Tibial nerve (tissue), 4 donors: ENCODE measurements around the gene WDR18. TPM values are rescaled to one million over a fixed set of nuclear protein-coding genes. Genes with fewer than 3 reads are reported as not detected.
A peak's percentile ranks its signal among the peaks of the same experiment; 100 is the strongest.

Experiments used
- DNase-seq, 2 donors: peaks; one replicate each; pipeline ENCODE4 v3.0.0-alpha.2; 2019; ENCODE audit warnings: low spot score in 2 of 2
- H3K27ac ChIP-seq, 4 donors: fragments of 200-600 bp; sonication (generic) in 3 of 4; one replicate each; pipeline ENCODE4 v1.5.1; 2017 to 2019; ENCODE audit warnings: mild to moderate bottlenecking in 1 of 4
- H3K27me3 ChIP-seq, 2 donors: fragments of 200-600 bp; sonication (generic) in 1 of 2; one replicate each; pipeline versions ENCODE4 v1.5.1 to v1.6.0; 2017 to 2019
- H3K36me3 ChIP-seq, 3 donors: fragments of 200-600 bp; sonication (generic); one replicate each; pipeline ENCODE4 v1.5.1; 2018 to 2019
- H3K4me1 ChIP-seq, 4 donors: fragments of 200-600 bp; sonication (generic) in 3 of 4; one replicate each; pipeline ENCODE4 v1.5.1; 2017 to 2019
- H3K4me3 ChIP-seq, 4 donors: fragments of 200-600 bp; sonication (generic) in 3 of 4; one replicate each; pipeline ENCODE4 v1.5.1; 2017 to 2019; ENCODE audit warnings: mild to moderate bottlenecking in 1 of 4, moderate library complexity in 1 of 4
- H3K9me3 ChIP-seq, 4 donors: fragments of 200-600 bp; sonication (generic) in 3 of 4; one replicate each; pipeline ENCODE4 v1.5.1; 2017 to 2019
- CTCF ChIP-seq, 5 experiments: fragments of 200-600 bp in 3 of 5; fragments of 450-650 bp in 2 of 5; sonication (generic) in 3 of 5; IDR thresholded peaks; one replicate each; pipeline ENCODE4 v1.5.1; 2016 to 2019; ENCODE audit warnings: antibody characterized with exemption in 5 of 5, mild to moderate bottlenecking in 3 of 5, moderate library complexity in 2 of 5
- EP300 ChIP-seq, 2 donors: sonication (generic); formaldehyde crosslinking; IDR thresholded peaks; one replicate each; pipeline ENCODE4 v1.6.1; 2017; ENCODE audit warnings: antibody characterized with exemption in 2 of 2, mild to moderate bottlenecking in 1 of 2
- POLR2A ChIP-seq, 2 donors: fragments of 450-650 bp; IDR thresholded peaks; one replicate each; pipeline ENCODE4 v1.6.1; 2017; ENCODE audit warnings: antibody characterized with exemption in 2 of 2, mild to moderate bottlenecking in 2 of 2, moderate library complexity in 2 of 2
- WGBS, 2 donors: methylation state at CpG; one replicate each; pipeline ENCODE4 v1.1.5; 2018; 5-methylcytosine and 5-hydroxymethylcytosine counted together
- small RNA-seq: library from RNA; depleted of rRNA; stranded (forward); fragments of <200 nt; gene quantifications from one replicate; pipeline ENCODE3, GENCODE V24; 2016
- total RNA-seq, 4 donors: library from RNA; depleted of rRNA; stranded (reverse); fragments of >200 nt; gene quantifications; one replicate each; pipeline ENCODE4 v1.1.0, GENCODE V29; 2016

WDR18 gene
- total RNA-seq, 4 donors from 2014 or later, result 23.3 to 90.6 (median 52.8) TPM

DNA sequence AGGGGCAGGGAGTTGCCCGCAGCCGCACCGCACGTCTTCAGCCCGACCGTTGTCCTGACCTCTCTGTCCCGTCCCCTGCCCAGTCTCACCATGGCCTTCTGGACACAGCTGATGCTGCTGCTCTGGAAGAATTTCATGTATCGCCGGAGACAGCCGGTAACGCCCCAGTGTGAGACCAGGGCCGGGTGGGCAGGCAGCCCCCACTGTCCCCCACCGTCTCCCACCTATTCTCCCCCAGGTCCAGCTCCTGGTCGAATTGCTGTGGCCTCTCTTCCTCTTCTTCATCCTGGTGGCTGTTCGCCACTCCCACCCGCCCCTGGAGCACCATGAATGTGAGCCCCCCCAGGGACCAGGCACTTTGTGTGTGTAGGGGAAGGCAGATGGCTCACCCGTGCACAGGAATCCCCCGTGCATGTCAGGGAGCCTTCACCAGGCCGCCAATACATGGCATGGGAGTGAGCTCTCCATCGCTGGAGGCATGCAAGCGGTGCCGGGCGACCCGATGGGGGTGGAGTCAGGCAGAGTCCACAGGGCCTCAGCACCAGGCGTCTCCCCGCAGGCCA, 57.2 kb downstream of the WDR18 start:
- Histone ChIP-seq H3K9me3 (no peaks in the 10 kb centered on the region), H3K27me3 (peaks cover 0 to 25% of the 10 kb centered on the region in 2 donors), H3K27ac (peak overlapping the region in 2 of 4 donors; percentile 26 to 39), H3K36me3 (peaks cover 0 to 15% (median 0%) of the 10 kb centered on the region in 3 donors), H3K4me1 (peaks cover 0 to 55% (median 25%) of the 10 kb centered on the region in 4 donors), H3K4me3 (peak overlapping the region in 3 of 4 donors; percentile 15 to 59 (median 56))
- WGBS, 2 donors, result 25 to 31% methylated on average over 19 to 25 of the region's 26 CpGs
- TF ChIP-seq EP300 (IDR thresholded peaks at IDR 0.05) (no peak), CTCF (IDR thresholded peaks at IDR 0.05) (no peak), POLR2A (IDR thresholded peaks at IDR 0.05) (no peak)
- DNase-seq, result no peak

GRCh38 chr19:1041835-1042685, 57.9 kb downstream of the WDR18 start:
- Histone ChIP-seq H3K9me3 (no peaks in the 10 kb centered on the region), H3K4me1 (peaks cover 0 to 55% (median 25%) of the 10 kb centered on the region in 4 donors), H3K27ac (peak overlapping the region in 2 of 4 donors; percentile 24 to 26), H3K4me3 (no peak overlapping the region), H3K36me3 (peaks cover 0 to 8% (median 0%) of the 10 kb centered on the region in 3 donors), H3K27me3 (peaks cover 0 to 25% of the 10 kb centered on the region in 2 donors)
- no peak for DNase-seq
- no peak for TF ChIP-seq POLR2A (IDR thresholded peaks at IDR 0.05)
- TF ChIP-seq CTCF (IDR thresholded peaks at IDR 0.05), result no peak
- TF ChIP-seq EP300 (IDR thresholded peaks at IDR 0.05), result no peak
- 45 to 70% methylated on average over 9 to 36 of the region's 43 CpGs for WGBS, 2 donors

DNA sequence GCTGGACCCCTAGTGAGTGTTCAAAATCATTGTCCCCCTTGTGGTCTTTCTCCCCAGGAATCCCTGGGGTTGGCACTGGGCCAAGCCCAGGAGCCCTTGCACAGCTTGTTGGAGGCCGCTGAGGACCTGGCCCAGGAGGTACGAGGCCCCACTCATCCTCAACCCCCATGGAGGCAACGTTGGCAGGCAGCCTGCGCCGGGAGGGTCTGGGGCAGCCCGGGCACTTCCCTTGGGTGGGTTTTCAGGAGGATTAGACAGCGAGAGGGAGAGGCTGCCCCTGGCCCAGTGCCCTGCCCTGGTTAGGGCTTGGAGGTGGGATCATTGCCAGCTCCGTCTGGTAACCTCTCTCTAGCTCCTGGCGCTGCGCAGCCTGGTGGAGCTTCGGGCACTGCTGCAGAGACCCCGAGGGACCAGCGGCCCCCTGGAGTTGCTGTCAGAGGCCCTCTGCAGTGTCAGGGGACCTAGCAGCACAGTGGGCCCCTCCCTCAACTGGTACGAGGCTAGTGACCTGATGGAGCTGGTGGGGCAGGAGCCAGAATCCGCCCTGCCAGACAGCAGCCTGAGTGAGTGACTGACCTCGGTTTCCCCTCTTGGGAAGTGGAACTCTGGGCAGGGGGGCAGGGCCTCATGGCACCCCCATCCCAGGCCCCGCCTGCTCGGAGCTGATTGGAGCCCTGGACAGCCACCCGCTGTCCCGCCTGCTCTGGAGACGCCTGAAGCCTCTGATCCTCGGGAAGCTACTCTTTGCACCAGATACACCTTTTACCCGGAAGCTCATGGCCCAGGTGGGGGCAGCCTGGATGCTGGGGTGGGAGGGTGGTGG, 58.8 kb downstream of the WDR18 start:
- Histone ChIP-seq H3K4me3 (no peak overlapping the region), H3K9me3 (no peaks in the 10 kb centered on the region), H3K36me3 (no peaks in the 10 kb centered on the region), H3K4me1 (peaks cover 0 to 52% (median 25%) of the 10 kb centered on the region in 4 donors), H3K27me3 (peaks cover 0 to 25% of the 10 kb centered on the region in 2 donors), H3K27ac (peak overlapping the region in 1 of 4 donors; percentile 24)
- 43 to 46% methylated on average over 23 of the region's 23 CpGs for WGBS, 2 donors
- no peak for DNase-seq
- TF ChIP-seq CTCF (IDR thresholded peaks at IDR 0.05), result no peak
- TF ChIP-seq POLR2A (IDR thresholded peaks at IDR 0.05), result no peak
- TF ChIP-seq EP300 (IDR thresholded peaks at IDR 0.05), result no peak

Small RNA genes lying within 50 kb of the gene (small RNA-seq; reads per million reads assigned to genes)
- not detected for gene RNU6-2

Other genes with a start within 250 kb of the WDR18 start
- under 1 TPM in 2 of 4 donors, not detected in 2; 0.20 to 0.30 TPM for gene MISP, start 233.2 kb upstream of the WDR18 start, total RNA-seq
- gene PTBP1, start 186.9 kb upstream of the WDR18 start, total RNA-seq, result 100 to 1,000 TPM; 118 to 205 (median 141) TPM
- gene PLPPR3, start 162.4 kb upstream of the WDR18 start, total RNA-seq, result not detected
- under 1 TPM in 1 of 4 donors, not detected in 3; 0.42 TPM for gene AZU1, start 156.5 kb upstream of the WDR18 start, total RNA-seq
- gene PRTN3, start 143.3 kb upstream of the WDR18 start, total RNA-seq, result not detected
- gene ELANE, start 132.0 kb upstream of the WDR18 start, total RNA-seq, result 10 to 100 TPM in 1 of 4 donors, 1 to 10 TPM in 2, under 1 TPM in 1; 0.66 to 12.6 (median 4.2) TPM
- gene CFD, start 124.7 kb upstream of the WDR18 start, total RNA-seq, result 1,000 to 10,000 TPM; 1,040 to 7,538 (median 2,843) TPM
- gene MED16, start 91.2 kb upstream of the WDR18 start, total RNA-seq, result 10 to 100 TPM; 49.6 to 67.5 (median 53.9) TPM
- gene RNU6-9, start 90.9 kb upstream of the WDR18 start, total RNA-seq, result not detected
- gene R3HDM4, start 71.1 kb upstream of the WDR18 start, total RNA-seq, result 10 to 100 TPM; 30.2 to 47.7 (median 37.6) TPM
- gene KISS1R, start 67.0 kb upstream of the WDR18 start, total RNA-seq, result not detected
- gene ARID3A, start 58.3 kb upstream of the WDR18 start, total RNA-seq, result 10 to 100 TPM in 3 of 4 donors, 1 to 10 TPM in 1; 8.1 to 15.3 (median 12.5) TPM
- 1 to 10 TPM in 1 of 4 donors, not detected in 3; 2.4 TPM for gene GRIN3B, start 16.1 kb downstream of the WDR18 start, total RNA-seq
- 100 to 1,000 TPM; 229 to 459 (median 325) TPM for gene TMEM259, start 36.8 kb downstream of the WDR18 start, total RNA-seq
- gene RNU6-2, start 37.2 kb downstream of the WDR18 start, total RNA-seq, result not detected
- 100 to 1,000 TPM in 1 of 4 donors, 10 to 100 TPM in 3; 69.9 to 122 (median 79.4) TPM for gene CNN2, start 42.3 kb downstream of the WDR18 start, total RNA-seq
- 10 to 100 TPM in 3 of 4 donors, 1 to 10 TPM in 1; 9.6 to 25.8 (median 13.7) TPM for gene ABCA7, start 55.8 kb downstream of the WDR18 start, total RNA-seq
- 10 to 100 TPM; 28.4 to 66.9 (median 38.6) TPM for gene ARHGAP45, start 82.8 kb downstream of the WDR18 start, total RNA-seq
- 100 to 1,000 TPM in 3 of 4 donors, 10 to 100 TPM in 1; 81.6 to 136 (median 121) TPM for gene POLR2E, start 111.0 kb downstream of the WDR18 start, total RNA-seq
- gene GPX4, start 119.6 kb downstream of the WDR18 start, total RNA-seq, result 100 to 1,000 TPM; 337 to 518 (median 493) TPM
- gene SBNO2, start 189.9 kb downstream of the WDR18 start, total RNA-seq, result 100 to 1,000 TPM in 1 of 4 donors, 10 to 100 TPM in 3; 26.6 to 105 (median 39.3) TPM
- 10 to 100 TPM; 52.5 to 91.2 (median 68.7) TPM for gene STK11, start 221.4 kb downstream of the WDR18 start, total RNA-seq